ENCODE results near the gene MAOB. TPM values are rescaled to one million over a fixed set of nuclear protein-coding genes. Genes with fewer than 3 reads are reported as not detected.
"Not testable (repeated sequence)": the region's sequence is repeated elsewhere in the genome, so short reads cannot be mapped to it uniquely, and the experiment has no call there.

Gene MAOB
- total RNA-seq, 4 donors from 2014 or later, result 1.2 to 9.5 (median 3.4) TPM

DNA sequence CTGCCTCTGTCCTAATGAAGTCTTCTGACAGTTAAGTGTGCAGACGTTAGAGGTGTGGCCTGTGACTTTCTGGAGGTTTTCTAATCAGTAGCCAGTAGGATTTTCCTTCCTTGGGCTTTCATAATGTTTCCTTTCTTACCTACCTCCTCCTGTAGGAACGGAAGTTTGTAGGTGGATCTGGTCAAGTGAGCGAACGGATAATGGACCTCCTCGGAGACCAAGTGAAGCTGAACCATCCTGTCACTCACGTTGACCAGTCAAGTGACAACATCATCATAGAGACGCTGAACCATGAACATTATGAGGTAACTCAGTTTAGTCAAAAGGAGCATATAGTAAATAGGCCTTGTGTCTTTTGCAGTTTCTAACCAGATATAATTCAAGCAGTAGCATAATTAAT is 151.2 kb downstream of the MAOB start:
- peak overlapping the region; percentile 48 to 72 (median 57) for H3K27ac ChIP-seq
- H3K36me3 ChIP-seq, result peaks cover 6 to 7% of the 10 kb centered on the region in 2 donors
- WGBS, 2 donors, result 43 to 63% methylated on average over 7 of the region's 7 CpGs
- H3K27me3 ChIP-seq, result no peaks in the 10 kb centered on the region
- intact Hi-C loops (cut with DNase I), result no loop called here
- DNase-seq, result peak; percentile 38 to 45
- peaks cover 14 to 28% of the 10 kb centered on the region in 2 donors for H3K4me1 ChIP-seq
- TF ChIP-seq POLR2A (IDR thresholded peaks at IDR 0.05), result peak in 1 of 2 donors; percentile 20
- TF ChIP-seq, protein P1, sequence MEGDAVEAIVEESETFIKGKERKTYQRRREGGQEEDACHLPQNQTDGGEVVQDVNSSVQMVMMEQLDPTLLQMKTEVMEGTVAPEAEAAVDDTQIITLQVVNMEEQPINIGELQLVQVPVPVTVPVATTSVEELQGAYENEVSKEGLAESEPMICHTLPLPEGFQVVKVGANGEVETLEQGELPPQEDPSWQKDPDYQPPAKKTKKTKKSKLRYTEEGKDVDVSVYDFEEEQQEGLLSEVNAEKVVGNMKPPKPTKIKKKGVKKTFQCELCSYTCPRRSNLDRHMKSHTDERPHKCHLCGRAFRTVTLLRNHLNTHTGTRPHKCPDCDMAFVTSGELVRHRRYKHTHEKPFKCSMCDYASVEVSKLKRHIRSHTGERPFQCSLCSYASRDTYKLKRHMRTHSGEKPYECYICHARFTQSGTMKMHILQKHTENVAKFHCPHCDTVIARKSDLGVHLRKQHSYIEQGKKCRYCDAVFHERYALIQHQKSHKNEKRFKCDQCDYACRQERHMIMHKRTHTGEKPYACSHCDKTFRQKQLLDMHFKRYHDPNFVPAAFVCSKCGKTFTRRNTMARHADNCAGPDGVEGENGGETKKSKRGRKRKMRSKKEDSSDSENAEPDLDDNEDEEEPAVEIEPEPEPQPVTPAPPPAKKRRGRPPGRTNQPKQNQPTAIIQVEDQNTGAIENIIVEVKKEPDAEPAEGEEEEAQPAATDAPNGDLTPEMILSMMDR (IDR thresholded peaks at IDR 0.05), result no peak
- no peak overlapping the region for H3K4me3 ChIP-seq (replicated peaks in 1 of 3)
- no peaks in the 10 kb centered on the region for H3K9me3 ChIP-seq

DNA sequence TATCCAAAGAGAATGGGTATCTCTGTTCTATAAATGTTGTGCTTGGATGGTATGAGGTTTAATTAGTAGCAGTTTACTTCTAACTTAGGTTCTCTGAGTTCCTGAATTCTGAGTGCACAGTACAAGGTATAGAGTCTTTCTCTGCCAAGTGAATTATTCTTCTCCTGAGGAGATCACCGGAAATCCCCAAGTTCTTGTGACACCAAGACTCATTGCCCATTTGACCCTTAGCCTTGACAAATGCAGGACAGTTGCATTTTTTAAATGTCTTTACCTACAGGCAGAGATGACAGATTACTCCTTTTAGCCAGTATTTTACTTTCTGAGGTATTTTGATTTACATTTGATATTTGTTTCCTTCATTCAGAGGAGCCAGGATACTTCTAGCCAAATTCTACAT is 153.3 kb downstream of the MAOB start:
- Histone ChIP-seq H3K27me3 (no peaks in the 10 kb centered on the region), H3K4me3 (replicated peaks in 1 of 3) (no peak overlapping the region), H3K4me1 (peaks cover 12 to 21% of the 10 kb centered on the region in 2 donors), H3K27ac (peak overlapping the region in 2 of 3 donors; percentile 26 to 35), H3K9me3 (no peaks in the 10 kb centered on the region), H3K36me3 (peaks cover 6 to 7% of the 10 kb centered on the region in 2 donors)
- intact Hi-C loops (cut with DNase I), result no loop called here
- no peak for DNase-seq
- WGBS, 2 donors, result 93 to 100% methylated on average over 1 of the region's 1 CpG
- no peak for TF ChIP-seq POLR2A (IDR thresholded peaks at IDR 0.05)
- TF ChIP-seq, protein P1 (IDR thresholded peaks at IDR 0.05), result no peak

DNA sequence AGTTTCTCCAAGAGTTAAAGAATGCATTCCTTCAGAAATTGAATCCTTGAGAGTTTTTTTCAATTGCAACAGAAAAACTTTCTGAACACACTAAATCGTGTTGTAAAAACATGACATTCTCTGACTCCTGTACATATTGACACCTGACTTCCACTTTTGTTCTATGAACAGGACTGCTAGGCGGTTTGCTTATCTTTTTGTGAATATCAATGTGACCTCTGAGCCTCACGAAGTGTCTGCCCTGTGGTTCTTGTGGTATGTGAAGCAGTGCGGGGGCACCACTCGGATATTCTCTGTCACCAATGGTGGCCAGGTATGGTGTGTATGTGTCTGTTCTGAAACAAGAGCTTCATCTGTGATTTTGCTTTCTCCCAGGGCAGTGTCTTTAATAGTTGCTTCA is 154.2 kb downstream of the MAOB start:
- intact Hi-C loops (cut with DNase I), result no loop called here
- H3K4me1 ChIP-seq, result peaks cover 12 to 21% of the 10 kb centered on the region in 2 donors
- no peak for TF ChIP-seq POLR2A (IDR thresholded peaks at IDR 0.05)
- TF ChIP-seq, protein P1 (IDR thresholded peaks at IDR 0.05), result no peak
- H3K4me3 ChIP-seq (replicated peaks in 1 of 3), result no peak overlapping the region
- H3K27ac ChIP-seq, result peak overlapping the region; percentile 35 to 83 (median 47)
- H3K27me3 ChIP-seq, result no peaks in the 10 kb centered on the region
- WGBS, 2 donors, result 23 to 37% methylated on average over 5 of the region's 5 CpGs
- H3K9me3 ChIP-seq, result no peaks in the 10 kb centered on the region
- no peak for DNase-seq
- peaks cover 6 to 7% of the 10 kb centered on the region in 2 donors for H3K36me3 ChIP-seq

DNA sequence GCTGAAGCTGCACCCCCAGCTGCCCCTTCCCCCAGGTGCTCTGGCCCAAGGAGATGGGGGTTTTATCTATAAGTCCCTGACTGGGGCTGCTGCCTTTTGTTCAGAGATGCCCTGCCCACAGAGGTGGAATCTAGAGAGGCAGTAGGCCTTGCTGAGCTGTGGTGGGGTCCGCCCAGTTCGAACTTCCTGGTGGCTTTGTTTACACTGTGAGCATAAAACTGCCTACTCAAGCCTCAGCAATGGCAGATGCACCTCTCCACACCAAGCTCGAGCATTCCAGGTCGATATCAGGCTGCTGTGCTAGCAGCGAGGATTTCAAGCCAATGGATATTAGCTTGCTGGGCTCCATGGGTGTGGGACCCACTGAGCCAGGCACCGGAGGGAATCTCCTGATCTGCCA is 155.0 kb downstream of the MAOB start:
- H3K4me3 ChIP-seq (replicated peaks in 1 of 3); DNase-seq; H3K36me3 ChIP-seq; H3K27me3 ChIP-seq; intact Hi-C loops (cut with DNase I); H3K9me3 ChIP-seq: not testable (repeated sequence)
- WGBS, 2 donors, result 30 to 60% methylated on average over 2 of the region's 6 CpGs
- H3K27ac ChIP-seq, result peak overlapping the region; percentile 47 to 58 (median 56)
- H3K4me1 ChIP-seq, result peaks cover 12 to 21% of the 10 kb centered on the region in 2 donors

DNA sequence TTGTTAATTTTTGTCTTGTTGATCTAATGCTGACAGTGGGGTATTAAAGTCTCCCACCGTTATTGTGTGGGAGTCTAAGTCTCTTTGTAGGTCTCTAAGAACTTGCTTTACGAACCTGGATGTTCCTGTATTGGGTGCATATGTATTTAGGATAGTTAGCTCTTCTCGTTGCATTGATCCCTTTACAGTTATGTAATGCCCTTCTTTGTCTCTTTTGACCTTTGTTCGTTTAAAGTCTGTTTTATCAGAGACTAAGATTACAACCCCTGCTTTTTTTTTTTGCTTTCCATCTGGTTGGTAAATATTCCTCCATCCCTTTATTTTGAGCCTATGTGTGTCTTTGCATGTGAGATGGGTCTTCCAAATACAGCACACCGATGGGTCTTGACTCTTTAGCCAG is 157.0 kb downstream of the MAOB start:
- H3K27ac ChIP-seq; H3K4me3 ChIP-seq (replicated peaks in 1 of 3); H3K9me3 ChIP-seq; DNase-seq; H3K27me3 ChIP-seq; H3K36me3 ChIP-seq; intact Hi-C loops (cut with DNase I): not testable (repeated sequence)
- peaks cover 7 to 16% of the 10 kb centered on the region in 2 donors for H3K4me1 ChIP-seq
- WGBS, 2 donors, result 93 to 94% methylated on average over 5 of the region's 5 CpGs

DNA sequence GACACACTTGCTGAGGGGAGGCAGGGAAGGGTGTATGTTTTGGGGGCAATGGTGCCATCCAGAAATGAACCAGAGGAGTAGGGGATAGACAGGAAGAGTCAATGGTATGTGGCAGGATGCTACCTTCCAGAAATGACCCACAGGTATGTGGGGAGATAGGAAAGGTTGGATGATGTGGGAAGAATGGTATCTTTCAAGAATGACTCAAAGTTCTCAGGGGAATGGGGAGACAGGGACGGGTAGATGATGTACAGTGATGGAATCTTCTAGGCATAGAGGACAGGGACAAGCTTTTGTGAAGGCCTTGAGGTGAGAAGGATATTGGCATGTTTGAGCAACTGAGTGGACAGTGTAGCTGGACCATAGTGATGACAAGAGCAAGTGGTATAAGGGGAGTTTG is 161.3 kb downstream of the MAOB start:
- Histone ChIP-seq H3K36me3 (peaks cover 0 to 6% of the 10 kb centered on the region in 2 donors), H3K4me1 (no peaks in the 10 kb centered on the region), H3K27me3 (no peaks in the 10 kb centered on the region), H3K27ac (no peak overlapping the region), H3K4me3 (replicated peaks in 1 of 3) (no peak overlapping the region), H3K9me3 (no peaks in the 10 kb centered on the region)
- intact Hi-C loops (cut with DNase I), result no loop called here
- TF ChIP-seq, protein P1 (IDR thresholded peaks at IDR 0.05), result no peak
- no peak for TF ChIP-seq POLR2A (IDR thresholded peaks at IDR 0.05)
- no peak for DNase-seq
- WGBS, 2 donors, result 87 to 95% methylated on average over 1 of the region's 1 CpG

Measured in thyroid gland (tissue), 4 donors.